Measurements from ENCODE around the gene PHB1.
"Not testable (repeated sequence)": the region's sequence is repeated elsewhere in the genome, so short reads cannot be mapped to it uniquely, and the experiment has no call there.

PHB1 gene

DNA sequence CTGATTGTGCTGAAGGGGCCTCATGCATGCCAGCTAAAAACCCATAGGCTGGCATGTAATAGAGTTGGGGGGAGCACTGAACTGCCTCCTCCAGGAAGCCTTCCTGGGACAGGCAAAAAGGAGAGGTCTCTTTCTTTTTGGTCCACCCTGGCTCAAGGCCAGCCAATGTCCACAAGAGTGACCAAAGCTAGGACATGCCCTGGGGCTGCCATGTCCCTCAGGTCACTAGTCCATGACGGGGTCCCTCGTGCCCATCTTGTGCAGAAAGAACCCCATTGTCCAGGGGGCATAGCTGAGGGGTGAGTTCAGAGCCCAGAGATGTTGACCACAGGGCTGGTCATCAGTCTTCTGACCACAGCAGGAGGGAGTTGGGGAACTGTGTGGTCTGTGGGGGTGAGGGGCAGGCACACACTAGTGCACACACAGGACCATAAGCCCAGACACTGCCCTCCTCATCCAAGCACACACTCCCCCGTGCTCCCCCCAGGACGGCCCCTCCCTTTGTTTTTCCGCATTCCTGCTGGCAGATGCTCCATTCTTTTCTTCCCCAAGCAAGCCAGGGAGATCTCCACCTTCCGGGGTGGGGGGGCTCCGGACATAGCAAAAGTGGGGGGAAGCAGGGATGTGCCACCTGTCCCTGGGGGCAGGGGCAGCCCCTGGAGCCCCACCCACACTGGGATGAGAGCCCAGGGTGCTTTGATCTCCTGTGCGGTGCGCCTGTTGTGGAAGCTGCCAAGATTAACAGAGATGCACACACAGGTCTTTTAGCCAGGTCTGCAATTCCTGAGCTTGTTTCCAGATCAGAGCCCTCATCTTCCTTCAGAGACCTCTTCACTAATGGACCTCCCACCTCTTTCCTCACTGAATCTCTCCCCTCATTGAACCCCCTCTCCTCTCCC lies 25.2 kb upstream of the PHB1 start:
- no peak for DNase-seq

- no peak for DNase-seq
Measured at GRCh38 chr17:49439305-49439672, 24.6 kb upstream of the PHB1 start.

DNA sequence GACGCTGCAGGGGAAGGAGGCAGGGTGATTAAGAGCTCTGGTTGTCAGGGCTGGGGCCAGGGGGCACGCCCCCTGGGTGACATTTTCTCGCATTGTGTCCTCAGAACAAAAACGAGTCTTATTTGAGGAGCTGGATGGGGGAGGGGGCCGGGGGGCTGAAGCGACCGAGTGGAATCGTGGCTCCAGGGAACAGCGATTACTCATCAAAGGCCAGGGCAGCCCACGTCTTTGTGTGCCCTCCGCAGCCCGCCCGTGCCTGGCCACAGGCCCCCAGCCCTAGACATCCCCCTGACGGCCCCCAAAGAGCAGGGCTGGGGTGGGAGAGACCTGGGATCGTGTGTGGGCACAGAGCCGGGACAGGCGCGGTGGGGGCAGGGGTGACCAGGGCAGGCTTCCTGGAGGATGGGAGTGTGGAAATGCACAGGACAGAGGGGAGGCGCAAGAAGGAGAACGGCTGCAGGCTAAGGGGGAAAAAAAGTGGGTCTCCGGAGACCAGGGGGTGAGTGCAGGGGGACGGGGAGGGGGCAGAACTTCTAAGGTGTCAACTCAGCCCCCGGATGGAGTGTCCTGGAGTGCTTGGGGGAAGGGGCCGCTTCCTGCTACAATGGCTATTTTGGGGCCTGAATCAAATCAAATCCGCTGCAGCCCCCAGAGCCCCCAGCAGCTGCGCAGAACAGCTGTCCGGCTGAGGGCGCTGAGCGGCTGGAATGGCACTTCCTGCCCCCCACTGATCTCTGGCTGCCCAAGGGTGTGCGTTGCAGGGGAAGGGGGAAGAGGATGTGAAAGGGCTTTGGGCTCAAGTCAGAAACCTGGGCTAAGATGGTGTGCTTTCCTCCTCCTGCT lies 24.0 kb upstream of the PHB1 start:
- peak; percentile 8 to 19 for DNase-seq

- DNase-seq = no peak
Measured at GRCh38 chr17:49437696-49438435, 23.2 kb upstream of the PHB1 start.

DNA sequence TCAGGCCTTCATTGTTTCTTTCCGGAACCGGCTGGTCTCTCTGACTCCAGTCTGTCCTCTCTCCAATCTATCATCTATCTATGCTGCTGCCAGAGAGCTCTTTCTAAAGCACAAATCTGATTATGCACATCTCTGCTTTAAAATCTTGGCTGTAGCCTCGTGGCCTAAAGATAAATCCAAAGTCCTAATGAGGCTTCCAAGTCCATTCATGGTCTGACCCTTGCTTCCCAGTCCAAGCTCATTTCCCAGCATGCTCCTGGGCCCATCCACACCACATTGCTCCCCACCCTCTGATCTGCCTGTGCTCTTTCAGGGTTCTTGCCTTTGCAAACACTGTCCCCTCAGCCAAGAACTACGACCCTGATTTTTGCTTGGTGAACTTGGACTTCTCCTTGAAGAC lies 21.5 kb upstream of the PHB1 start:
- DNase-seq = no peak

- no peak for DNase-seq
Measured at GRCh38 chr17:49435671-49436029, 21.0 kb upstream of the PHB1 start.

DNA sequence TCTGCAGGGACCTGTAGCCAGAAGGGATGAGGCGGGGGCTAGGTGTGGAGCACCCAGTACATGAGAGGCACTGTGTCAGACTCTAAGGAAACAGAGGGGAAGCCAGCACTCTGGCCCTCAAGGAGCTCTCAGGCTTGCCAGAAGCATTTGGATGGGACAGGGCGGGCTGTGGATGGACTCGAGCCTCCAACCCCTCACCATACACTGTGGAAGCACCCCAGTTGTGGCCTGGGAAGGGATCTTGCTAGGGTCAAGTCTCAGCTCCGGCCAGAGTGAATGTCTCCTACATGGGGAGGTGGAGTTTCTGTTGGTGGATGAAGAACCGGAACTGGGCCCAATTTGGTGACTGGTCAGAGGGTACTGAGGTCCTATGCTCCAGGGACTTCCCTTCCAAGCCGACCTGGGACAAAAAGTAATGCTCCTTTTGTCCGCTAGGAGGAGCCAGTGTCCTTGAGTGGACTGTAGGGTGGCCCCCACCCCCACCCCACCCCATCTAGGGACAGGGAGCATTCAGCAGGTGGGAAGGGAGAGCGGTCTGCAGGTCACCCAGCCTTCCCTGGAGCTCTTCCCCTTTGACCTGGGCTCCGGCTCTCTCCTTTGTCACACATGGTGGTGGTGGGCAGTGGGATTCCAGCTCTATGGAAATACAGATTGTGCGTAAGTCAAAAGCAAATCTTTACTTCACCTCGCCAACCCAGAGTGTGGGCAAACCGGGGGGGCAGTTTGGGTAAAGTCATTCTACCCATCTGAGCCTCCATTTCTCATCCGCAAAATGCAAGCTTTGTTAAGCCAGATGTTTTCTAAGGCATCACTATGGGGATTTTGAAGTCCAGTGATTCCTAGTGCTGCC lies 20.4 kb upstream of the PHB1 start:
- peak; percentile 66 to 68 for DNase-seq

DNA sequence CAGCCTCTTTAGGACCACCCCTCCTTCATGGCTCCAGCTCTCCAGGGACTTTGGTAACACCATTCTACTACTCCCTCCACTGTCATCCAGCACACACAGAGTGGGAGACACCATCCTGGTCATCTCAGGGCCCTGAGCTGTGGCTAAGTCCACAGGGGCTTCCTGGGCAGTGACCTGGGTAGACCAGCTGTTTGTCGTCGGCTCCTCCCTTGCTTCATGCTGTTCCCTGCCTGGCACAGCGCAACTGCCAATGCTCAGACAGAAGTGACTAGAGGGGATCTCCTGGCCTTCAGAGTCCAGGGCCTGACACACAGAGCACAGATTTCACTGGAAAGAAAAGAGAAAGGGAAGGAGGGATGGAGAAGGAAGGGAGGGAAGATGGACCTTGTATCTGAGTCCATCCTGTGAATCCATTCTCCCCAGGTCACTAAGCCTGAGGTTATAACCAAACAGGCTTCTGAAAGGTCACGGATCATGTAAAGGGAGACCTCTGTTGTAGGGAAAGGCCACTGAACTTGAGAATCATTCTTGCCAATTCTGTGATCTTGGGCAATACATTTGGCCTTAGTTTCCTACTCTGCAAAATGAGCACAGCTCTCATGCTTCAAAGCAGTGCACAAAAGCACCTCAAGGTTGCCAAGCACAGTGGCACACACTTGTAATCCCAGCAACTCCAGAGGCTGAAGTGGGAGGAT lies 18.5 kb upstream of the PHB1 start:
- no peak for DNase-seq

DNA sequence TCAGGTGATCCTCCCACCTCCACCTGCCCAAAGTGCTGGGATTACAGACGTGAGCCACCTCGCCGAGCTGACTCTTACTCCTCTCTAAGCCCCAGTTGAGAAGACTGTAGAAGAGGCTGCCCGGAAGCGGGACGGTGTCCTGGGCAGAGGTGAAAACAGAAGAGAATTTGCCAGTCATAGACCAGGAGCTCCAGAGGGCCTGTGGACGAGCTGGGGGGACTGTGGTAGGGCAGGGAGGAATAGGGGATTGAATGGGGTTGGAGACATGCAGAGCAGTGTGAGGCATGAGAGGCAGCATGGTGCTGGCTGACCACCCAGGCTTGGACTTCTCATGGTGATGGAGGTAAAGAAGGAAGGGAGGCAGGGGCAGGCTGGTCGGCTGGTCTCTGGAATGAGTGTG lies 17.1 kb upstream of the PHB1 start:
- no peak for DNase-seq

DNA sequence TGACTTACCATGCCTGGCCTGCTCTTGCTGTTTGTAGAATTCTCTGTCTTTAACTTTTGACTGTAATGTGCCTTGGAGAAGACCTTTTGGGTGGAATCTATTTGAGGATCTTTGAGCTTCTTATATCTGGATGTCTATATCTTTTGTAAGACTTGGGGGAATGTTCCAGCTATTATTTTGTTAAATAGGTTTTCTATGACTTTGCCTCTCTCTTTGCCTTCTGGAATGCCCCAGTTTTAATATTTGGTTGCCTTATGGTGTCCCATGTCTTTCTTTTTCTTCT lies 10.3 kb upstream of the PHB1 start:
- no peak for DNase-seq

DNA sequence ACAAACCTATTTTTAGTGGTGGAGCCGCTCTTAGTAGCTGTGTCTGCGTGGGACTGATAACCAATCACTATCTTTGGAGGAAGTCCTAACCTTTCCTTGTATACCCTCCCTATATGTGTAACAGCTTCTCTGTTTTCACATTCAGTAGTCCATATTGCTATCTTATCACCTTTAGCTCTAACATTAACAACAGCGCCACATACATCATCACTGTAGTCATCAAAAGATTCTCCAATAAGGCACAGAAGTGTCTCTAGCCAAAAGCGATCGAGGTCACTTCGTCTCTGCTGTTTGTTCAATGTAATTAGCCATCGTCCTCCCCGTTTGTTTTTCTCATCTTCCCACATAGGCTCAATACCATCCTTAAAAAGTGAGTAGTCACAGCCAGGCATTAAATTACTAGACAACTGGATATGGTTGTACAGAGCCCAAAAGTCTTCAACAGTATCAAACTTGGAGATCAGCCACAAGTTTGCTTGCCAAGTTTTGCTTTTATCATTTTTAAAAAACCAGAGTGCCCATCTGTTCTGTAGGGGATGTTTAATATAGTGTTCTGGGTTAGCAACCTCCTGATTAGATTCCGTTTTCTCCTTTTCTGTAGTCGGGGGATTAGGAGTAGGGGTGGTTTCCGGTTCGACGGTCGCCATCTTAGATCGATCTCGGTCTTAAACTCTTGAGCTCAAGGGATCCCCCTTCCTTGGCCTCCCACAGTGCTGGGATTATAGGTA lies 9.8 kb upstream of the PHB1 start:
- not testable (repeated sequence) for DNase-seq

- no peak for DNase-seq
Measured at GRCh38 chr17:49422714-49423113, 8.0 kb upstream of the PHB1 start.

GRCh38 chr17:49419761-49420160 lies 5.1 kb upstream of the PHB1 start:
- DNase-seq = not testable (repeated sequence)

- not testable (repeated sequence) for DNase-seq
Measured at GRCh38 chr17:49418754-49419740, 4.4 kb upstream of the PHB1 start.

DNA sequence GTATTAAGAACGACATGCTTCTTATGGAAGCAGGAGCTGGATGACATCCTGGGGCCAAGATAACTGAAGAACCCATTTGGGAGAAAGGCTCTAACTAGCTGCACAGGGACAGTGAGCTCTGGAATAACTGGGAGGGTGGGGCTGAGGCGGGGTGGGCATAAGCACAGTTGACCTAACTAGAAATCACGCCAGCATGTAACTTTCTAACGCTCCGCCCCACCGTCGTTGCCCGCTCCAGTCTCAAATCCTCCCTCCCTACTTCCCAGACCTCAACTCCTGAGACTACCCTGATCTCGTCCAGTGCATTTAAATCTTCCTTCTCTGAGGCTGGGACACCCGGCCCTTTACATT lies 436 bp downstream of the PHB1 start:
- no peak for DNase-seq

GRCh38 chr17:49409066-49409465 lies 5.6 kb downstream of the PHB1 start:
- no peak for DNase-seq

GRCh38 chr17:49407981-49408501 lies 6.6 kb downstream of the PHB1 start:
- peak; percentile 67 for DNase-seq

DNA sequence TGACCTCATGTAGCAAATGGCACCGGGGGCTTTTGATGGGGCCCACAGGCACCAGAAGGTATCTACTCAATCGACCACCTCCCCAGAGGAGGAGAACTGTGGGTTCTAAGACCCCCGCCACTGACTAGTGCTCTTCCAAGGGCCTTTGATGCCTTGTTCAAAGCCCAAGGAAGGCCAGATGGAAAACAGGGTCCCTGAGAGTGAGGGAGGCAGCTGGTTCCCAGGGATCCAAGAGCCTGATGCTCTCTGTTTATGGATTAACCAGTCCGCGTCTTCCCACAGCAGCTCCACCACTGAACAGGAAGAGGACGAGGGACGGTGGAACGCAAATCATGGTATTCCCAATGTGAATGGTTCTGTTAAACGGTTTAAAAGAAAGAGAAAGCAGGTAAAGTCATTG lies 7.6 kb downstream of the PHB1 start:
- no peak for DNase-seq

DNA sequence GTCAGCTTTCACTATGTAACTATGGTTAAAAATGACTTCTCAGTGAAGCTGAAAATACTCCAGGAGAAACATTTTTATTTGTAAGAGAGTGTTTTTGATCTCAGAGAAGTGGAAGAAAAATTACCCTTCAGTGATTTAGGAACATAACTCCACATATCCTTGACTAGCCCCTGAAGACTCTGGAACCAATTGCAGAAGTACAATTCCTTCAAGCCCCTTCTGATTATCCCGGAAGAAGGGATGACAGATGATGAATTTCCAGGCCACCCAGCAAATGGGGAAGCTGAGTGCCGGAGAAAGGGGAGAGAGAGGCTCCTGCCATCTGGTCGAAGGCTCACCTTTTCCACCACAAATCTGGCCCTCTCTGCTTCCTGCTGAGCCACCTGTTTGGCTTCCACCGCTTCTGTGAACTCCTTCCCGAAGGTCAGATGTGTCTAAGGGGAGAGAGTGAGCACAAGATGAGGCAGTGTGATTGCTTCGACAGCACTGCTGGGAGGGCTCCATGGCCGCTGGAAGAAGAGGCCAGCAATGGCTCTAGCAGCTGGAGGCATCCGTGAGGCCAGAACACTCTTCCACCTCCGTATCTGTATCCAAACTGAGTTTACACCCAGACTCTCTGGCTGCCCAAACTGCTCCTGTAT lies 8.1 kb downstream of the PHB1 start:
- DNase-seq = no peak

All from inflammatory macrophage (primary cell).